HCT116 (cell line): ENCODE results near the gene CRIM1. TPM values are rescaled to one million over a fixed set of nuclear protein-coding genes. Genes with fewer than 3 reads are reported as not detected.
A peak's percentile ranks its signal among the peaks of the same experiment; 100 is the strongest.

Experiments
- ATAC-seq: fragments of 200-7000 bp; cut with Tn5 transposase; 2 replicates; pipeline ENCODE4 v1.9.1; 2020; ENCODE audit warnings: mild to moderate bottlenecking, moderate library complexity
- BruUV-seq: library from RNA; stranded (reverse); fragments of 400-500 nt; replicated peaks from 2 replicates; lab custom pipeline; 2021; lab: Mats Ljungman, UMichigan
- CTCF ChIA-PET: fragments of 300-600 bp; sonication (Branson Sonifier 250); formaldehyde crosslinking; loops from one replicate; lab custom pipeline; 2021; ENCODE audit warnings: antibody characterized with exemption; lab: Charles Lee
- POLR2A ChIA-PET: fragments of 300-600, 350-600 bp; sonication (Branson Sonifier 250); formaldehyde crosslinking; loops from one replicate; lab custom pipeline; 2021; ENCODE audit warnings: antibody characterized with exemption; lab: Charles Lee
- RAD21 ChIA-PET, 2 experiments: fragments of 300-600 bp; sonication (Branson Sonifier 250); formaldehyde crosslinking; loops; one replicate each; lab custom pipeline; 2023; ENCODE audit warnings: low total read pairs in 2 of 2; ENCODE audit not compliant: uncharacterized antibody in 2 of 2, unreplicated experiment in 2 of 2, low non-redundant PET in 1 of 2; lab: Charles Lee
- DNase-seq: peaks from one replicate; pipeline ENCODE4 v3.0.0-alpha.2; 2010; ENCODE audit warnings: low read depth, low spot score
- H2AFZ ChIP-seq: fragments of 200-600 bp; shearing (Covaris generic), sonication (generic); 2 replicates; pipeline ENCODE4 v1.6.1; 2017; ENCODE audit warnings: low read depth, mixed run types, mixed read lengths, antibody characterized with exemption, low read length; ENCODE audit not compliant: poor library complexity, severe bottlenecking
- H3K27ac ChIP-seq: 2 replicates; pipeline ENCODE4 v1.5.1; 2012; ENCODE audit warnings: low read depth, low read length
- H3K27me3 ChIP-seq: fragments of 200-600 bp; sonication (generic); 2 replicates; pipeline ENCODE4 v1.6.1; 2016; ENCODE audit warnings: mixed run types, low read length, mixed read lengths; ENCODE audit not compliant: insufficient read depth
- H3K36me3 ChIP-seq, 2 experiments: fragments of 200-500 bp in 1 of 2; fragments of 200-600 bp in 1 of 2; sonication (Bioruptor generic) in 1 of 2; sonication (generic) in 1 of 2; 2 replicates each; pipeline versions ENCODE4 v1.5.1 to v1.6.1; 2014 to 2016; ENCODE audit warnings: low read length in 2 of 2, inconsistent platforms in 1 of 2, mixed read lengths in 1 of 2, mixed run types in 1 of 2; ENCODE audit not compliant: insufficient read depth in 2 of 2, control insufficient read depth in 1 of 2
- H3K4me1 ChIP-seq, 2 experiments: fragments of 200-600 bp in 1 of 2; sonication (generic) in 1 of 2; 2 replicates each; pipeline versions ENCODE4 v1.5.1 to v1.6.1; 2012 to 2017; ENCODE audit warnings: low read length in 2 of 2, inconsistent platforms in 1 of 2, mild to moderate bottlenecking in 1 of 2, mixed read lengths in 1 of 2, mixed run types in 1 of 2, moderate library complexity in 1 of 2; ENCODE audit not compliant: insufficient read depth in 2 of 2, control insufficient read depth in 1 of 2
- H3K4me2 ChIP-seq: fragments of 200-600 bp; sonication (generic); 2 replicates; pipeline ENCODE4 v1.6.1; 2017; ENCODE audit warnings: mixed run types, low read length, mixed read lengths
- H3K4me3 ChIP-seq, 2 experiments: fragments of 200-600 bp in 1 of 2; sonication (generic) in 1 of 2; replicated peaks in 1 of 2; 2 replicates each; pipeline ENCODE4 v1.5.1; 2011 to 2016; ENCODE audit warnings: low read length in 2 of 2, control low read depth in 1 of 2, low read depth in 1 of 2, mild to moderate bottlenecking in 1 of 2, mixed read lengths in 1 of 2, mixed run types in 1 of 2
- H3K79me2 ChIP-seq: fragments of 200-600 bp; sonication (generic); 2 replicates; pipeline ENCODE4 v1.6.1; 2017; ENCODE audit warnings: mild to moderate bottlenecking, mixed run types, low read length, moderate library complexity, mixed read lengths; ENCODE audit not compliant: insufficient read depth
- H3K9ac ChIP-seq: fragments of 200-600 bp; sonication (generic); 2 replicates; pipeline ENCODE4 v1.6.1; 2016; ENCODE audit warnings: low read length, mixed read lengths
- H3K9me2 ChIP-seq: fragments of 200-600 bp; sonication (generic), shearing (Covaris generic); 2 replicates; pipeline ENCODE4 v1.6.1; 2017; ENCODE audit warnings: mixed run types, mild to moderate bottlenecking, moderate library complexity; ENCODE audit not compliant: insufficient read depth
- H3K9me3 ChIP-seq, 2 experiments: fragments of 200-500 bp in 1 of 2; fragments of 200-600 bp in 1 of 2; sonication (Bioruptor generic) in 1 of 2; sonication (generic) in 1 of 2; 2 replicates each; pipeline ENCODE4 v1.6.1; 2014 to 2017; ENCODE audit warnings: low read length in 2 of 2, mixed read lengths in 2 of 2, inconsistent platforms in 1 of 2, low read depth in 1 of 2, mild to moderate bottlenecking in 1 of 2, mixed run types in 1 of 2, moderate library complexity in 1 of 2; ENCODE audit not compliant: control insufficient read depth in 1 of 2, insufficient read depth in 1 of 2
- H4K20me1 ChIP-seq: fragments of 200-600 bp; sonication (generic), shearing (Covaris generic); 2 replicates; pipeline ENCODE4 v1.6.1; 2017; ENCODE audit warnings: mixed run types, mild to moderate bottlenecking, moderate library complexity; ENCODE audit not compliant: insufficient read depth
- CBX3 ChIP-seq: IDR thresholded peaks from 2 replicates; pipeline ENCODE4 v1.6.1; 2012; ENCODE audit warnings: low read depth
- CEBPB ChIP-seq: IDR thresholded peaks from 2 replicates; pipeline ENCODE4 v1.6.1; 2012; ENCODE audit warnings: low read depth
- ELF1 ChIP-seq: IDR thresholded peaks from 2 replicates; pipeline ENCODE4 v1.6.1; 2012; ENCODE audit warnings: low read depth, borderline replicate concordance
- EZH2phosphoT487 ChIP-seq: fragments of 200-600 bp; IDR thresholded peaks from 2 replicates; pipeline ENCODE4 v1.6.1; 2018; ENCODE audit warnings: antibody characterized with exemption, borderline replicate concordance
- FOSL1 ChIP-seq: IDR thresholded peaks from 2 replicates; pipeline ENCODE4 v1.6.1; 2012; ENCODE audit warnings: low read depth
- JUND ChIP-seq: IDR thresholded peaks from 2 replicates; pipeline ENCODE4 v1.6.1; 2012
- MAX ChIP-seq: IDR thresholded peaks from 2 replicates; pipeline ENCODE4 v1.6.1; 2012
- POLR2A ChIP-seq: IDR thresholded peaks from 2 replicates; pipeline ENCODE4 v1.7.0; 2011; ENCODE audit warnings: borderline replicate concordance; ENCODE audit not compliant: insufficient read depth, insufficient read length; ENCODE audit errors: extremely low read depth
- POLR2AphosphoS5 ChIP-seq: IDR thresholded peaks from 2 replicates; pipeline ENCODE4 v1.6.1; 2011; ENCODE audit warnings: mild to moderate bottlenecking, low read depth, low read length, moderate library complexity
- RAD21 ChIP-seq: IDR thresholded peaks from 2 replicates; pipeline ENCODE4 v1.6.1; 2012; ENCODE audit warnings: low read depth, mild to moderate bottlenecking
- SIN3A ChIP-seq: IDR thresholded peaks from 2 replicates; pipeline ENCODE4 v1.6.1; 2012; ENCODE audit warnings: low read depth
- SP1 ChIP-seq: IDR thresholded peaks from 2 replicates; pipeline ENCODE4 v1.6.1; 2012; ENCODE audit warnings: low read depth
- SRF ChIP-seq: IDR thresholded peaks from 2 replicates; pipeline ENCODE4 v1.6.1; 2012; ENCODE audit warnings: low read depth
- ZBTB33 ChIP-seq: IDR thresholded peaks from 2 replicates; pipeline ENCODE4 v1.6.1; 2011; ENCODE audit warnings: mild to moderate bottlenecking, low read length, moderate library complexity; ENCODE audit not compliant: insufficient replicate concordance; ENCODE audit errors: extremely low read depth
- ZFX ChIP-seq: fragments of 450-650 bp; IDR thresholded peaks from 2 replicates; pipeline ENCODE4 v1.6.1; 2017
- ZNF274 ChIP-seq: fragments of 200-500 bp; sonication (Bioruptor generic); IDR thresholded peaks from 2 replicates; pipeline ENCODE4 v1.6.1; 2014; ENCODE audit warnings: mild to moderate bottlenecking, low read depth, low read length, inconsistent platforms
- intact Hi-C: fragments of 100-400 bp; cut with micrococcal nuclease; formaldehyde crosslinking; loops from 2 replicates; pipeline ENCODE4 v1.10.0; 2022
- total RNA-seq: library from RNA; stranded (reverse); gene quantifications from one replicate; pipeline ENCODE4 v1.2.1, GENCODE V29; 2021; ENCODE audit not compliant: unreplicated experiment
- TF ChIP-seq, protein P1 (sequence below): IDR thresholded peaks from 2 replicates; pipeline ENCODE4 v1.6.1; 2012; ENCODE audit warnings: low read depth
- TF ChIP-seq, protein P2 (sequence below), 3 experiments: fragments of 200-600 bp in 1 of 3; sonication (generic) in 1 of 3; IDR thresholded peaks in 2 of 3; conservative IDR thresholded peaks in 1 of 3; 2 replicates each; pipeline ENCODE4 v1.5.1; 2012 to 2017; ENCODE audit warnings: low read depth in 2 of 3, low read length in 2 of 3, antibody characterized with exemption in 1 of 3, borderline replicate concordance in 1 of 3, control low read depth in 1 of 3, mild to moderate bottlenecking in 1 of 3, mixed read lengths in 1 of 3, mixed run types in 1 of 3, moderate library complexity in 1 of 3; ENCODE audit not compliant: insufficient read depth in 1 of 3
- TF ChIP-seq, protein P3 (sequence below): IDR thresholded peaks from 2 replicates; pipeline ENCODE4 v1.6.1; 2012

The CRIM1 gene
- total RNA-seq, 1 experiment from 2014 or later, result 27.2 TPM

GRCh38 chr2:36561237-36561944 is 205.8 kb downstream of the CRIM1 start:
- Histone ChIP-seq H3K4me2 (peak overlapping the region; percentile 81), H3K36me3 (no peaks in the 10 kb centered on the region; a peak in 1 of 4 replicates), H3K4me3 (peak overlapping the region in 1 of 2 experiments; percentile 47; a peak in 2 of 4 replicates), H2AFZ (no peak overlapping the region), H3K27ac (peak overlapping the region; percentile 79), H3K4me1 (peaks cover 39 to 68% of the 10 kb centered on the region in 2 experiments), H3K27me3 (no peaks in the 10 kb centered on the region), H3K9ac (peak overlapping the region; percentile 58), H3K9me2 (no peaks in the 10 kb centered on the region), H4K20me1 (no peaks in the 10 kb centered on the region), H3K9me3 (no peaks in the 10 kb centered on the region), H3K79me2 (peaks cover 19% of the 10 kb centered on the region)
- intact Hi-C loops, result loop anchor here (10.0 kb wide), 1 partner anchor 207 kb away; the partner anchor contains the start of gene CRIM1
- DNase-seq, result peak; percentile 88
- no TSS peak for BruUV-seq
- POLR2A ChIA-PET, result no interaction called here
- peak; percentile 89 for ATAC-seq
- CTCF ChIA-PET, result no interaction called here
- RAD21 ChIA-PET, result no interaction called here
- no peak; the same call in none of the 2 replicates for TF ChIP-seq CBX3
- TF ChIP-seq, protein P1, sequence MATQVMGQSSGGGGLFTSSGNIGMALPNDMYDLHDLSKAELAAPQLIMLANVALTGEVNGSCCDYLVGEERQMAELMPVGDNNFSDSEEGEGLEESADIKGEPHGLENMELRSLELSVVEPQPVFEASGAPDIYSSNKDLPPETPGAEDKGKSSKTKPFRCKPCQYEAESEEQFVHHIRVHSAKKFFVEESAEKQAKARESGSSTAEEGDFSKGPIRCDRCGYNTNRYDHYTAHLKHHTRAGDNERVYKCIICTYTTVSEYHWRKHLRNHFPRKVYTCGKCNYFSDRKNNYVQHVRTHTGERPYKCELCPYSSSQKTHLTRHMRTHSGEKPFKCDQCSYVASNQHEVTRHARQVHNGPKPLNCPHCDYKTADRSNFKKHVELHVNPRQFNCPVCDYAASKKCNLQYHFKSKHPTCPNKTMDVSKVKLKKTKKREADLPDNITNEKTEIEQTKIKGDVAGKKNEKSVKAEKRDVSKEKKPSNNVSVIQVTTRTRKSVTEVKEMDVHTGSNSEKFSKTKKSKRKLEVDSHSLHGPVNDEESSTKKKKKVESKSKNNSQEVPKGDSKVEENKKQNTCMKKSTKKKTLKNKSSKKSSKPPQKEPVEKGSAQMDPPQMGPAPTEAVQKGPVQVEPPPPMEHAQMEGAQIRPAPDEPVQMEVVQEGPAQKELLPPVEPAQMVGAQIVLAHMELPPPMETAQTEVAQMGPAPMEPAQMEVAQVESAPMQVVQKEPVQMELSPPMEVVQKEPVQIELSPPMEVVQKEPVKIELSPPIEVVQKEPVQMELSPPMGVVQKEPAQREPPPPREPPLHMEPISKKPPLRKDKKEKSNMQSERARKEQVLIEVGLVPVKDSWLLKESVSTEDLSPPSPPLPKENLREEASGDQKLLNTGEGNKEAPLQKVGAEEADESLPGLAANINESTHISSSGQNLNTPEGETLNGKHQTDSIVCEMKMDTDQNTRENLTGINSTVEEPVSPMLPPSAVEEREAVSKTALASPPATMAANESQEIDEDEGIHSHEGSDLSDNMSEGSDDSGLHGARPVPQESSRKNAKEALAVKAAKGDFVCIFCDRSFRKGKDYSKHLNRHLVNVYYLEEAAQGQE, result no peak
- peak; percentile 48; the same call in 1 of the 2 replicates for TF ChIP-seq POLR2AphosphoS5
- TF ChIP-seq CEBPB, result peak; percentile 61
- peak; percentile 77 for TF ChIP-seq SIN3A
- TF ChIP-seq ZNF274, result no peak
- peak; percentile 81 for TF ChIP-seq SRF
- peak; percentile 98 for TF ChIP-seq JUND
- TF ChIP-seq MAX, result peak; percentile 64; the same call in 1 of the 2 replicates
- TF ChIP-seq, protein P2, sequence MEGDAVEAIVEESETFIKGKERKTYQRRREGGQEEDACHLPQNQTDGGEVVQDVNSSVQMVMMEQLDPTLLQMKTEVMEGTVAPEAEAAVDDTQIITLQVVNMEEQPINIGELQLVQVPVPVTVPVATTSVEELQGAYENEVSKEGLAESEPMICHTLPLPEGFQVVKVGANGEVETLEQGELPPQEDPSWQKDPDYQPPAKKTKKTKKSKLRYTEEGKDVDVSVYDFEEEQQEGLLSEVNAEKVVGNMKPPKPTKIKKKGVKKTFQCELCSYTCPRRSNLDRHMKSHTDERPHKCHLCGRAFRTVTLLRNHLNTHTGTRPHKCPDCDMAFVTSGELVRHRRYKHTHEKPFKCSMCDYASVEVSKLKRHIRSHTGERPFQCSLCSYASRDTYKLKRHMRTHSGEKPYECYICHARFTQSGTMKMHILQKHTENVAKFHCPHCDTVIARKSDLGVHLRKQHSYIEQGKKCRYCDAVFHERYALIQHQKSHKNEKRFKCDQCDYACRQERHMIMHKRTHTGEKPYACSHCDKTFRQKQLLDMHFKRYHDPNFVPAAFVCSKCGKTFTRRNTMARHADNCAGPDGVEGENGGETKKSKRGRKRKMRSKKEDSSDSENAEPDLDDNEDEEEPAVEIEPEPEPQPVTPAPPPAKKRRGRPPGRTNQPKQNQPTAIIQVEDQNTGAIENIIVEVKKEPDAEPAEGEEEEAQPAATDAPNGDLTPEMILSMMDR (IDR thresholded peaks at IDR 0.05 in 2 of 3, conservative IDR thresholded peaks at IDR 0.05 in 1 of 3; ENCODE audit: borderline replicate concordance in 1 of 3, insufficient read depth in 1 of 3, low read depth in 2 of 3, low read length in 2 of 3), result no peak
- no peak for TF ChIP-seq EZH2phosphoT487
- no peak for TF ChIP-seq ZBTB33
- peak; percentile 20; the same call in 1 of the 2 replicates for TF ChIP-seq ELF1
- TF ChIP-seq FOSL1, result peak; percentile 98
- TF ChIP-seq, protein P3, sequence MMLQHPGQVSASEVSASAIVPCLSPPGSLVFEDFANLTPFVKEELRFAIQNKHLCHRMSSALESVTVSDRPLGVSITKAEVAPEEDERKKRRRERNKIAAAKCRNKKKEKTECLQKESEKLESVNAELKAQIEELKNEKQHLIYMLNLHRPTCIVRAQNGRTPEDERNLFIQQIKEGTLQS, result peak; percentile 44; the same call in 1 of the 2 replicates
- no peak for TF ChIP-seq POLR2A
- no peak for TF ChIP-seq ZFX
- TF ChIP-seq RAD21, result no peak
- peak; percentile 94 for TF ChIP-seq SP1
